ENCODE data around the gene KDM4B. TPM values are rescaled to one million over a fixed set of nuclear protein-coding genes. Genes with fewer than 3 reads are reported as not detected.

KDM4B gene
- polyA plus RNA-seq, 1 of the 3 experiments (the other 2 are of a cell fraction), result 12.2 TPM

DNA sequence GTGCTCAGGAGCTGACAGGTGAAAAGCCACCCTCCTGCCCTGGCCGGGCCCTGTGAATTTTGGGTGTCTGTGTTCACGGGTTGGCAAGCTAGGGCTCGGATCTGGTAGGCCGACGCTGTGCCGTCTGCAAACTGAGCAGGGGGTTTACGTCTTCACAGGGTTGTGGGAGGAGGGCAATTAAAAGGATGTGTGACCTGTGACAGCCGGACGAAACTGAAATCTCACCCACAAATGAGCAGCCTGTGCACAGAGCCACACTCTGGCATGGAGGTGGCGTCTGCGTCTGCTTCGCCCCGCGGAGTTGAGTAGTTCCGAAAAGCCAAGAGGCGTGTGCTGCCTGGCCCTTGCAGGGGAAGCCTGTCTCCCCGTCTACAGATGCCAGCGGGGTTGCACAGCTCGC is 117.3 kb downstream of the KDM4B start:
- Histone ChIP-seq H3K9ac (no peak overlapping the region), H3K36me3 (replicated peaks in 1 of 2; ENCODE audit: control insufficient read depth in 1 of 2, insufficient read depth in 2 of 2, low read length in 1 of 2) (peaks cover 0 to 50% of the 10 kb centered on the region in 2 experiments), H3K27ac (ENCODE audit: low read depth in 2 of 2, low read length in 1 of 2) (no peak overlapping the region; a peak in 1 of 4 replicates), H3K79me2 (ENCODE audit: insufficient read depth) (no peaks in the 10 kb centered on the region), H3K9me3 (no peaks in the 10 kb centered on the region), H3F3A (replicated peaks; ENCODE audit: insufficient read depth) (no peaks in the 10 kb centered on the region), H3K27me3 (ENCODE audit: insufficient read depth) (no peaks in the 10 kb centered on the region), H3K4me2 (no peak overlapping the region), H2AFZ (ENCODE audit: low read depth) (no peak overlapping the region), H3K4me3 (ENCODE audit: low read depth in 2 of 2, low read length in 1 of 2) (no peak overlapping the region), H3K4me1 (ENCODE audit: control insufficient read depth in 1 of 2, insufficient read depth in 2 of 2, low read depth in 1 of 2, low read length in 1 of 2) (peaks cover 0 to 25% of the 10 kb centered on the region in 2 experiments; a peak in 1 of 4 replicates), H4K20me1 (ENCODE audit: insufficient read depth) (0 out of 2 replicates have a peak, but pooled peaks cover 3% of the 10 kb centered on the region), H3K9me2 (no peaks in the 10 kb centered on the region)
- ChIA-PET CTCF (interaction anchor here (1.1 to 5.0 kb wide), 6 partner anchors 9 to 55 kb away, joined by 3 to 24 read pairs (median 4); no protein-coding TSS in a partner anchor), POLR2A (interaction anchor here (0.7 to 1.1 kb wide), 2 partner anchors 62 to 223 kb away, joined by 3 read pairs; no protein-coding TSS in a partner anchor)
- TF ChIP-seq EZH2phosphoT487 (IDR thresholded peaks at IDR 0.05; ENCODE audit: borderline replicate concordance, low read depth) (no peak), TEAD4 (IDR thresholded peaks at IDR 0.05; ENCODE audit: borderline replicate concordance, insufficient read depth) (no peak)
- 91% methylated on average over 15 of the region's 19 CpGs for WGBS (ENCODE audit: low lambda C conversion rate)
- DNase-seq, result no peak

GRCh38 chr19:5086725-5087439 is 118.0 kb downstream of the KDM4B start:
- peak overlapping the region in 1 of 2 experiments; percentile 34; a peak in 1 of 4 replicates for H3K27ac ChIP-seq (ENCODE audit: low read depth in 2 of 2, low read length in 1 of 2)
- POLR2A ChIA-PET, result interaction anchor here (0.7 kb wide), 1 partner anchor 222 kb away, joined by 3 read pairs; no protein-coding TSS in a partner anchor
- H3K9me2 ChIP-seq, result no peaks in the 10 kb centered on the region
- H3F3A ChIP-seq (replicated peaks; ENCODE audit: insufficient read depth), result no peaks in the 10 kb centered on the region
- H3K4me1 ChIP-seq (ENCODE audit: control insufficient read depth in 1 of 2, insufficient read depth in 2 of 2, low read depth in 1 of 2, low read length in 1 of 2), result peaks cover under 1 to 32% of the 10 kb centered on the region in 2 experiments; a peak in 1 of 4 replicates
- no peak overlapping the region for H2AFZ ChIP-seq (ENCODE audit: low read depth)
- H3K9me3 ChIP-seq, result no peaks in the 10 kb centered on the region
- peak; percentile 58 for DNase-seq
- H3K36me3 ChIP-seq (replicated peaks in 1 of 2; ENCODE audit: control insufficient read depth in 1 of 2, insufficient read depth in 2 of 2, low read length in 1 of 2), result peaks cover 0 to 43% of the 10 kb centered on the region in 2 experiments
- no peaks in the 10 kb centered on the region for H3K79me2 ChIP-seq (ENCODE audit: insufficient read depth)
- H3K9ac ChIP-seq, result no peak overlapping the region
- TF ChIP-seq EP300 (IDR thresholded peaks at IDR 0.05; ENCODE audit: borderline replicate concordance in 1 of 2, low read depth in 1 of 2, low read length in 1 of 2) (no peak), PBX3 (IDR thresholded peaks at IDR 0.05) (no peak), RXRA (IDR thresholded peaks at IDR 0.05; ENCODE audit: borderline replicate concordance, low read depth) (no peak), SIN3A (IDR thresholded peaks at IDR 0.05; ENCODE audit: borderline replicate concordance, low read depth, low read length) (no peak), NFIC (IDR thresholded peaks at IDR 0.05; ENCODE audit: borderline replicate concordance) (no peak), RCOR1 (IDR thresholded peaks at IDR 0.05; ENCODE audit: low read length) (no peak), RAD21 (IDR thresholded peaks at IDR 0.05; ENCODE audit: low read length) (no peak), CHD2 (IDR thresholded peaks at IDR 0.05; ENCODE audit: low read length, partially characterized antibody) (no peak)
- TF ChIP-seq, protein P1, sequence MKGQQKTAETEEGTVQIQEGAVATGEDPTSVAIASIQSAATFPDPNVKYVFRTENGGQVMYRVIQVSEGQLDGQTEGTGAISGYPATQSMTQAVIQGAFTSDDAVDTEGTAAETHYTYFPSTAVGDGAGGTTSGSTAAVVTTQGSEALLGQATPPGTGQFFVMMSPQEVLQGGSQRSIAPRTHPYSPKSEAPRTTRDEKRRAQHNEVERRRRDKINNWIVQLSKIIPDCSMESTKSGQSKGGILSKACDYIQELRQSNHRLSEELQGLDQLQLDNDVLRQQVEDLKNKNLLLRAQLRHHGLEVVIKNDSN (IDR thresholded peaks at IDR 0.05; ENCODE audit: borderline replicate concordance, low read depth), result no peak
- no peaks in the 10 kb centered on the region for H4K20me1 ChIP-seq (ENCODE audit: insufficient read depth)
- no peaks in the 10 kb centered on the region for H3K27me3 ChIP-seq (ENCODE audit: insufficient read depth)
- no peak overlapping the region for H3K4me2 ChIP-seq
- H3K4me3 ChIP-seq (ENCODE audit: low read depth in 2 of 2, low read length in 1 of 2), result no peak overlapping the region
- CTCF ChIA-PET, result interaction anchor here (1.1 to 5.0 kb wide), 8 partner anchors 9 to 56 kb away, joined by 3 to 24 read pairs (median 4); no protein-coding TSS in a partner anchor
- WGBS (ENCODE audit: low lambda C conversion rate), result 91% methylated on average over 9 of the region's 20 CpGs
